H1 (cell line): ENCODE results near the gene NIT2.

Experiments
- ASH2L ChIP-seq: fragments of 200-600, 300-600 bp; sonication (generic); IDR thresholded peaks from one replicate; pipeline ENCODE4 v1.7.1; 2017; ENCODE audit warnings: low read length
- CBX5 ChIP-seq: fragments of 300-800, 300-1000 bp; sonication (generic); IDR thresholded peaks from 2 replicates; pipeline ENCODE4 v1.7.1; 2016; ENCODE audit warnings: antibody characterized with exemption, low read length, low read depth
- E2F6 ChIP-seq: IDR thresholded peaks from 2 replicates; pipeline ENCODE4 v1.6.1; 2012; ENCODE audit warnings: inconsistent platforms
- EP300 ChIP-seq, 2 experiments: IDR thresholded peaks; 1 replicate in 1 of 2; 2 replicates in 1 of 2; pipeline ENCODE4 v1.6.1; 2011 to 2012; ENCODE audit warnings: low read depth in 2 of 2, low read length in 2 of 2, mild to moderate bottlenecking in 2 of 2, borderline replicate concordance in 1 of 2, inconsistent platforms in 1 of 2, moderate library complexity in 1 of 2
- EZH2 ChIP-seq: fragments of 200-600 bp; sonication (generic); IDR thresholded peaks from 2 replicates; pipeline ENCODE4 v1.7.1; 2012; ENCODE audit warnings: low read depth, mild to moderate bottlenecking, moderate library complexity, low read length, inconsistent platforms; ENCODE audit not compliant: severe bottlenecking
- JUND ChIP-seq: IDR thresholded peaks from 2 replicates; pipeline ENCODE4 v1.6.1; 2011; ENCODE audit warnings: mild to moderate bottlenecking, improper control_type of control experiment, low read length
- POLR2A ChIP-seq, 2 experiments: IDR thresholded peaks; 1 replicate in 1 of 2; 2 replicates in 1 of 2; pipeline ENCODE4 v1.6.1; 2011; ENCODE audit warnings: low read depth in 2 of 2, low read length in 2 of 2, mild to moderate bottlenecking in 2 of 2; ENCODE audit errors: control extremely low read depth in 1 of 2
- POLR2AphosphoS5 ChIP-seq: IDR thresholded peaks from 2 replicates; pipeline ENCODE4 v1.6.1; 2011; ENCODE audit warnings: low read depth, low read length
- RAD21 ChIP-seq, 2 experiments: IDR thresholded peaks in 1 of 2; conservative IDR thresholded peaks in 1 of 2; 2 replicates each; pipeline ENCODE4 v1.6.1; 2011; ENCODE audit warnings: low read depth in 2 of 2, low read length in 2 of 2, improper control_type of control experiment in 1 of 2, inconsistent platforms in 1 of 2, mild to moderate bottlenecking in 1 of 2, moderate library complexity in 1 of 2
- SP1 ChIP-seq: IDR thresholded peaks from 2 replicates; pipeline ENCODE4 v1.6.1; 2011; ENCODE audit warnings: low read depth, low read length
- TAF1 ChIP-seq: IDR thresholded peaks from 2 replicates; pipeline ENCODE4 v1.6.1; 2011; ENCODE audit warnings: mild to moderate bottlenecking, low read depth, low read length
- ZNF274 ChIP-seq: IDR thresholded peaks from 2 replicates; pipeline ENCODE4 v1.7.0; 2012; ENCODE audit warnings: low read length, borderline replicate concordance; ENCODE audit errors: extremely low read depth
- TF ChIP-seq, protein P1 (sequence below), 3 experiments: IDR thresholded peaks; 1 replicate in 2 of 3; 2 replicates in 1 of 3; pipeline versions ENCODE4 v1.5.1 to v1.6.1; 2011; ENCODE audit warnings: low read length in 3 of 3, mild to moderate bottlenecking in 3 of 3, inconsistent platforms in 2 of 3, low read depth in 1 of 3, moderate library complexity in 1 of 3; ENCODE audit not compliant: insufficient read depth in 1 of 3; ENCODE audit errors: control extremely low read depth in 1 of 3

DNA sequence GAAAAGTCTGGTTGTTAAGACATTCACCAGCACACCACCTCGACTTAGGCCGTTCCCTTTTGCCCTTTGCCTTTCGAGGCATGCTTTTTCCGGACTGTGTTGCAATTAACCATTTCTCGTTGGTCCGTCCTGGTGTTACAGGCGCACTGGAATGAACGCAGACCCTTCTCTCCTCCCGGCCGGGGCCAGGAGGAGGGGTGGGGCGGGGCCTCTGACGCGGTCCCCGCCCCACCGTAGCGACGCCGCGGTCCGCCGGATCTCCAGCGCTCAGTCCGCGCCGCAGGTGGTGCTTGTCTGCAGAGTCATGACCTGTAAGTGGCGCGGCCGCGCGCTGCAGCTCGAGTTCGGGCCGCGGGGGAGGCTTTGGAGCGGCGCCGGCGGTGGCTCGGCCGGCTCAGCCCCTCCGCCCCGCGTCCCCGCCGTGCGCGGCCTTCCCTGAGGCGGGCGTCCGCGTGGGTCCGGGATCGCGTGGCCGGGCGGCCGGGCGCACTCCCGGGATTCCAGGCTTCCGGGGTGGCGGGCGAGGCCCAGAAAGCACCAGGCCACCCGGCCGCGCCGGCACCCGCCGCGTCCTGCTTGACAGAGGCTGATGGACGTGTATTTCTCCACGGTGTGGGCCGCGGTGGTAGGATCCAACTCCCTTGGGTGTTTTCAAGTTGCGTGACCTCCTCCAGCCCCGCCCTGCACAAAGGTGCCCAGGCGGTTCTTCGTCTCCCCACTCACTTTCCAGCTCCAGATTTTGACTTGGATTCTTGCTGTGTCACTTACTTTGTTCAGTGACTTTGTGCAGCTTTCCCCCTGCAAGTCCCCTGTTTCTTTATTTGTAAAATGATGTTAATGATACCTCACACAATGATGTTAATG is at the start of gene NIT2:
- TF ChIP-seq EZH2 (no peak), ZNF274 (no peak), EP300 (IDR thresholded peaks at IDR 0.05; ENCODE audit: borderline replicate concordance in 1 of 2, low read depth in 2 of 2, low read length in 2 of 2) (peak in 1 of 2 experiments; percentile 43; a peak in 1 of 3 replicates), ASH2L (peak; percentile 94), POLR2A (IDR thresholded peaks at IDR 0.05; ENCODE audit: control extremely low read depth in 1 of 2, low read depth in 2 of 2, low read length in 2 of 2) (peak; percentile 67 to 88), RAD21 (IDR thresholded peaks at IDR 0.05 in 1 of 2, conservative IDR thresholded peaks at IDR 0.05 in 1 of 2; ENCODE audit: low read depth in 2 of 2, low read length in 2 of 2) (peak in 1 of 2 experiments; percentile 3; a peak in 1 of 4 replicates), POLR2AphosphoS5 (peak; percentile 83), SP1 (0 out of 2 replicates have a peak, but pooled peaks have one; percentile 36), JUND (no peak), E2F6 (no peak), TAF1 (peak; percentile 89), CBX5 (no peak)
- TF ChIP-seq, protein P1, sequence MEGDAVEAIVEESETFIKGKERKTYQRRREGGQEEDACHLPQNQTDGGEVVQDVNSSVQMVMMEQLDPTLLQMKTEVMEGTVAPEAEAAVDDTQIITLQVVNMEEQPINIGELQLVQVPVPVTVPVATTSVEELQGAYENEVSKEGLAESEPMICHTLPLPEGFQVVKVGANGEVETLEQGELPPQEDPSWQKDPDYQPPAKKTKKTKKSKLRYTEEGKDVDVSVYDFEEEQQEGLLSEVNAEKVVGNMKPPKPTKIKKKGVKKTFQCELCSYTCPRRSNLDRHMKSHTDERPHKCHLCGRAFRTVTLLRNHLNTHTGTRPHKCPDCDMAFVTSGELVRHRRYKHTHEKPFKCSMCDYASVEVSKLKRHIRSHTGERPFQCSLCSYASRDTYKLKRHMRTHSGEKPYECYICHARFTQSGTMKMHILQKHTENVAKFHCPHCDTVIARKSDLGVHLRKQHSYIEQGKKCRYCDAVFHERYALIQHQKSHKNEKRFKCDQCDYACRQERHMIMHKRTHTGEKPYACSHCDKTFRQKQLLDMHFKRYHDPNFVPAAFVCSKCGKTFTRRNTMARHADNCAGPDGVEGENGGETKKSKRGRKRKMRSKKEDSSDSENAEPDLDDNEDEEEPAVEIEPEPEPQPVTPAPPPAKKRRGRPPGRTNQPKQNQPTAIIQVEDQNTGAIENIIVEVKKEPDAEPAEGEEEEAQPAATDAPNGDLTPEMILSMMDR (IDR thresholded peaks at IDR 0.05; ENCODE audit: control extremely low read depth in 1 of 3, insufficient read depth in 1 of 3, low read depth in 1 of 3, low read length in 3 of 3): no peak
